ENCODE data around the gene SDR9C7.
"Not testable (repeated sequence)": the region's sequence is repeated elsewhere in the genome, so short reads cannot be mapped to it uniquely, and the experiment has no call there.

Gene SDR9C7

GRCh38 chr12:56965997-56966642 lies 31.9 kb upstream of the SDR9C7 start:
- H3K9me3 ChIP-seq (ENCODE audit: control insufficient read depth in 2 of 2, low read length in 2 of 2); H3K36me3 ChIP-seq (ENCODE audit: control insufficient read depth in 2 of 2, insufficient read depth in 2 of 2, low read length in 2 of 2); H3K9ac ChIP-seq (ENCODE audit: low read length in 2 of 2); H3K4me1 ChIP-seq (ENCODE audit: control insufficient read depth, insufficient read depth, low read length); H3K27me3 ChIP-seq (ENCODE audit: control insufficient read depth in 1 of 2, insufficient read depth in 2 of 2, low read length in 2 of 2); H3K27ac ChIP-seq (ENCODE audit: low read length); H3K4me3 ChIP-seq (ENCODE audit: low read length in 2 of 2): not testable (repeated sequence)

- not testable (repeated sequence) for H3K27ac ChIP-seq (ENCODE audit: low read length); H3K36me3 ChIP-seq (ENCODE audit: control insufficient read depth in 2 of 2, insufficient read depth in 2 of 2, low read length in 2 of 2); H3K9ac ChIP-seq (ENCODE audit: low read length in 2 of 2); H3K4me1 ChIP-seq (ENCODE audit: control insufficient read depth, insufficient read depth, low read length); H3K27me3 ChIP-seq (ENCODE audit: control insufficient read depth in 1 of 2, insufficient read depth in 2 of 2, low read length in 2 of 2); H3K4me3 ChIP-seq (ENCODE audit: low read length in 2 of 2); H3K9me3 ChIP-seq (ENCODE audit: control insufficient read depth in 2 of 2, low read length in 2 of 2)
Observed at GRCh38 chr12:56965124-56965523, 30.9 kb upstream of the SDR9C7 start.

- not testable (repeated sequence) for H3K27me3 ChIP-seq (ENCODE audit: control insufficient read depth in 1 of 2, insufficient read depth in 2 of 2, low read length in 2 of 2); H3K27ac ChIP-seq (ENCODE audit: low read length)
Observed at GRCh38 chr12:56963557-56963956, 29.3 kb upstream of the SDR9C7 start.

GRCh38 chr12:56962247-56962646 lies 28.0 kb upstream of the SDR9C7 start:
- not testable (repeated sequence) for H3K4me1 ChIP-seq (ENCODE audit: control insufficient read depth, insufficient read depth, low read length); H3K27me3 ChIP-seq (ENCODE audit: control insufficient read depth in 1 of 2, insufficient read depth in 2 of 2, low read length in 2 of 2); H3K9me3 ChIP-seq (ENCODE audit: control insufficient read depth in 2 of 2, low read length in 2 of 2); H3K27ac ChIP-seq (ENCODE audit: low read length); H3K9ac ChIP-seq (ENCODE audit: low read length in 2 of 2); H3K36me3 ChIP-seq (ENCODE audit: control insufficient read depth in 2 of 2, insufficient read depth in 2 of 2, low read length in 2 of 2); H3K4me3 ChIP-seq (ENCODE audit: low read length in 2 of 2)

More at GRCh38 chr12:56963557-56963956, 29.3 kb upstream of the SDR9C7 start:
- H3K9ac ChIP-seq (ENCODE audit: low read length in 2 of 2); H3K4me3 ChIP-seq (ENCODE audit: low read length in 2 of 2); H3K4me1 ChIP-seq (ENCODE audit: control insufficient read depth, insufficient read depth, low read length); H3K9me3 ChIP-seq (ENCODE audit: control insufficient read depth in 2 of 2, low read length in 2 of 2); H3K36me3 ChIP-seq (ENCODE audit: control insufficient read depth in 2 of 2, insufficient read depth in 2 of 2, low read length in 2 of 2): not testable (repeated sequence)

- Histone ChIP-seq H3K4me3 (ENCODE audit: low read length in 2 of 2) (no peak overlapping the region), H3K4me1 (ENCODE audit: control insufficient read depth, insufficient read depth, low read length) (no peaks in the 10 kb centered on the region), H3K9me3 (ENCODE audit: control insufficient read depth in 2 of 2, low read length in 2 of 2) (peaks cover 0 to 6% of the 10 kb centered on the region in 2 donors), H3K9ac (ENCODE audit: low read length in 2 of 2) (no peak overlapping the region), H3K27ac (ENCODE audit: low read length) (no peak overlapping the region), H3K27me3 (ENCODE audit: control insufficient read depth in 1 of 2, insufficient read depth in 2 of 2, low read length in 2 of 2) (no peaks in the 10 kb centered on the region), H3K36me3 (ENCODE audit: control insufficient read depth in 2 of 2, insufficient read depth in 2 of 2, low read length in 2 of 2) (no peaks in the 10 kb centered on the region)
Observed at GRCh38 chr12:56958422-56958821, 24.2 kb upstream of the SDR9C7 start.

- Histone ChIP-seq H3K27me3 (ENCODE audit: control insufficient read depth in 1 of 2, insufficient read depth in 2 of 2, low read length in 2 of 2) (no peaks in the 10 kb centered on the region), H3K9me3 (ENCODE audit: control insufficient read depth in 2 of 2, low read length in 2 of 2) (peaks cover 0 to 6% of the 10 kb centered on the region in 2 donors), H3K4me1 (ENCODE audit: control insufficient read depth, insufficient read depth, low read length) (no peaks in the 10 kb centered on the region), H3K9ac (ENCODE audit: low read length in 2 of 2) (no peak within 1 kb of the TSS), H3K36me3 (ENCODE audit: control insufficient read depth in 2 of 2, insufficient read depth in 2 of 2, low read length in 2 of 2) (no peaks in the 10 kb centered on the region), H3K27ac (ENCODE audit: low read length) (no peak within 1 kb of the TSS), H3K4me3 (ENCODE audit: low read length in 2 of 2) (no peak within 1 kb of the TSS)
Observed at GRCh38 chr12:56957229-56958052, 23.2 kb upstream of the SDR9C7 start, which contains the start of gene RDH16. Gene RDH16, minus strand, starts transcription at chr12:56957608. Its CDS starts 146 bp downstream, at chr12:56957462.

GRCh38 chr12:56955631-56956256 lies 21.5 kb upstream of the SDR9C7 start:
- no peak overlapping the region for H3K9ac ChIP-seq (ENCODE audit: low read length in 2 of 2)
- H3K9me3 ChIP-seq (ENCODE audit: control insufficient read depth in 2 of 2, low read length in 2 of 2) = peaks cover 0 to 6% of the 10 kb centered on the region in 2 donors
- no peak overlapping the region for H3K4me3 ChIP-seq (ENCODE audit: low read length in 2 of 2)
- no peak overlapping the region for H3K27ac ChIP-seq (ENCODE audit: low read length)
- no peaks in the 10 kb centered on the region for H3K4me1 ChIP-seq (ENCODE audit: control insufficient read depth, insufficient read depth, low read length)
- H3K27me3 ChIP-seq (ENCODE audit: control insufficient read depth in 1 of 2, insufficient read depth in 2 of 2, low read length in 2 of 2) = no peaks in the 10 kb centered on the region
- no peaks in the 10 kb centered on the region for H3K36me3 ChIP-seq (ENCODE audit: control insufficient read depth in 2 of 2, insufficient read depth in 2 of 2, low read length in 2 of 2)

GRCh38 chr12:56954958-56955355 lies 20.7 kb upstream of the SDR9C7 start:
- Histone ChIP-seq H3K27ac (ENCODE audit: low read length) (no peak overlapping the region), H3K9ac (ENCODE audit: low read length in 2 of 2) (no peak overlapping the region)

GRCh38 chr12:56954057-56954957 lies 20.1 kb upstream of the SDR9C7 start:
- H3K4me1 ChIP-seq (ENCODE audit: control insufficient read depth, insufficient read depth, low read length) = no peaks in the 10 kb centered on the region
- no peaks in the 10 kb centered on the region for H3K27me3 ChIP-seq (ENCODE audit: control insufficient read depth in 1 of 2, insufficient read depth in 2 of 2, low read length in 2 of 2)
- no peak overlapping the region for H3K4me3 ChIP-seq (ENCODE audit: low read length in 2 of 2)
- H3K36me3 ChIP-seq (ENCODE audit: control insufficient read depth in 2 of 2, insufficient read depth in 2 of 2, low read length in 2 of 2) = no peaks in the 10 kb centered on the region
- H3K9me3 ChIP-seq (ENCODE audit: control insufficient read depth in 2 of 2, low read length in 2 of 2) = peaks cover 0 to 6% of the 10 kb centered on the region in 2 donors
- H3K27ac ChIP-seq (ENCODE audit: low read length) = no peak overlapping the region
- no peak overlapping the region for H3K9ac ChIP-seq (ENCODE audit: low read length in 2 of 2)

More at GRCh38 chr12:56954958-56955355, 20.7 kb upstream of the SDR9C7 start:
- Histone ChIP-seq H3K4me1 (ENCODE audit: control insufficient read depth, insufficient read depth, low read length) (no peaks in the 10 kb centered on the region), H3K9me3 (ENCODE audit: control insufficient read depth in 2 of 2, low read length in 2 of 2) (peaks cover 0 to 6% of the 10 kb centered on the region in 2 donors), H3K36me3 (ENCODE audit: control insufficient read depth in 2 of 2, insufficient read depth in 2 of 2, low read length in 2 of 2) (no peaks in the 10 kb centered on the region), H3K27me3 (ENCODE audit: control insufficient read depth in 1 of 2, insufficient read depth in 2 of 2, low read length in 2 of 2) (no peaks in the 10 kb centered on the region), H3K4me3 (ENCODE audit: low read length in 2 of 2) (no peak overlapping the region)

- H3K27me3 ChIP-seq (ENCODE audit: control insufficient read depth in 1 of 2, insufficient read depth in 2 of 2, low read length in 2 of 2) = no peaks in the 10 kb centered on the region
- no peak overlapping the region for H3K9ac ChIP-seq (ENCODE audit: low read length in 2 of 2)
- H3K4me3 ChIP-seq (ENCODE audit: low read length in 2 of 2) = no peak overlapping the region
- no peaks in the 10 kb centered on the region for H3K4me1 ChIP-seq (ENCODE audit: control insufficient read depth, insufficient read depth, low read length)
- no peaks in the 10 kb centered on the region for H3K36me3 ChIP-seq (ENCODE audit: control insufficient read depth in 2 of 2, insufficient read depth in 2 of 2, low read length in 2 of 2)
- H3K27ac ChIP-seq (ENCODE audit: low read length) = no peak overlapping the region
- H3K9me3 ChIP-seq (ENCODE audit: control insufficient read depth in 2 of 2, low read length in 2 of 2) = peaks cover 0 to 3% of the 10 kb centered on the region in 2 donors
Observed at GRCh38 chr12:56953314-56953713, 19.1 kb upstream of the SDR9C7 start.

Measured in stomach smooth muscle (tissue), 2 donors.